Measurements from ENCODE around the gene TPRN. TPM values are rescaled to one million over a fixed set of nuclear protein-coding genes. Genes with fewer than 3 reads are reported as not detected.

TPRN gene
- total RNA-seq, 1 donor from 2014 or later = 3.4 TPM

DNA sequence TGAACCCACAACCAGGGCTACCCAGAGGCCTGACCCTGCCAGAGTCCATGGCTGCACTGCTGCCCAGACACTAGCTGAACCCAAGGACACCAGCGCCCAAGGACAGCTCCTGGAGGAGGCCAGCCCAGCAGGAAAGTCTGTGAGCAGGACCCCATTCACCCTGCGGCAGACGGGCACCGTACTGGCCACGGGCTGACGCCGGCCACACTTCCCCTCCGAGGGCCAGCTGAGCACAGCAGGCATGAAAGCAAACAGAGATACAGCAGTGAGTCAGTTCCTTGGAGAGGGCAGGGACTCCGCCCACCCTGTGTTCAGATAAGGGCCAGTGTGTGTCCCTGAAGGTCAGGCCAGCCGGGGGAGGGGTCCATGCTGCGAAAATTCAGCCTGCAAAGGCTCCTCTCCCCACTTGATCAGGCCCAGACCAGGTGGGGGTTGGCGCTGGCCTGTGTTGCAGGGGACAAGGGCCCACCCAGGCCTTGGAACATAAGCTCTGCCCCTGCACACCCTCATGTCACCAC is 18.3 kb upstream of the TPRN start:
- Histone ChIP-seq H3K79me2 (ENCODE audit: low read depth) (no peaks in the 10 kb centered on the region), H3K4me1 (peaks cover 13% of the 10 kb centered on the region), H3K36me3 (no peaks in the 10 kb centered on the region), H2AFZ (replicated peaks) (no peak overlapping the region), H3K27me3 (peaks cover 25% of the 10 kb centered on the region), H3K27ac (no peak overlapping the region), H4K20me1 (ENCODE audit: low read depth) (peaks cover 7% of the 10 kb centered on the region), H3F3A (ENCODE audit: low read depth) (peaks cover 12% of the 10 kb centered on the region), H3K9ac (no peak overlapping the region), H3K9me3 (ENCODE audit: low read depth) (no peaks in the 10 kb centered on the region), H3K4me2 (no peak overlapping the region), H3K4me3 (no peak overlapping the region)
- TF ChIP-seq EZH2 (IDR thresholded peaks at IDR 0.05) (no peak), EZH2phosphoT487 (IDR thresholded peaks at IDR 0.05) (no peak)
- TF ChIP-seq, protein P1, sequence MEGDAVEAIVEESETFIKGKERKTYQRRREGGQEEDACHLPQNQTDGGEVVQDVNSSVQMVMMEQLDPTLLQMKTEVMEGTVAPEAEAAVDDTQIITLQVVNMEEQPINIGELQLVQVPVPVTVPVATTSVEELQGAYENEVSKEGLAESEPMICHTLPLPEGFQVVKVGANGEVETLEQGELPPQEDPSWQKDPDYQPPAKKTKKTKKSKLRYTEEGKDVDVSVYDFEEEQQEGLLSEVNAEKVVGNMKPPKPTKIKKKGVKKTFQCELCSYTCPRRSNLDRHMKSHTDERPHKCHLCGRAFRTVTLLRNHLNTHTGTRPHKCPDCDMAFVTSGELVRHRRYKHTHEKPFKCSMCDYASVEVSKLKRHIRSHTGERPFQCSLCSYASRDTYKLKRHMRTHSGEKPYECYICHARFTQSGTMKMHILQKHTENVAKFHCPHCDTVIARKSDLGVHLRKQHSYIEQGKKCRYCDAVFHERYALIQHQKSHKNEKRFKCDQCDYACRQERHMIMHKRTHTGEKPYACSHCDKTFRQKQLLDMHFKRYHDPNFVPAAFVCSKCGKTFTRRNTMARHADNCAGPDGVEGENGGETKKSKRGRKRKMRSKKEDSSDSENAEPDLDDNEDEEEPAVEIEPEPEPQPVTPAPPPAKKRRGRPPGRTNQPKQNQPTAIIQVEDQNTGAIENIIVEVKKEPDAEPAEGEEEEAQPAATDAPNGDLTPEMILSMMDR (IDR thresholded peaks at IDR 0.05) = no peak
- no peak overlapping the region for H3K4me3 Mint-ChIP-seq
- H3K36me3 Mint-ChIP-seq = no peaks in the 10 kb centered on the region
- DNase-seq (ENCODE audit: low spot score) = no peak
- H3K27ac Mint-ChIP-seq = no peak overlapping the region
- no peaks in the 10 kb centered on the region for H3K4me1 Mint-ChIP-seq
- H3K27me3 Mint-ChIP-seq (ENCODE audit: insufficient read depth, low read depth) = peaks cover 2% of the 10 kb centered on the region
- no peaks in the 10 kb centered on the region for H3K9me3 Mint-ChIP-seq

DNA sequence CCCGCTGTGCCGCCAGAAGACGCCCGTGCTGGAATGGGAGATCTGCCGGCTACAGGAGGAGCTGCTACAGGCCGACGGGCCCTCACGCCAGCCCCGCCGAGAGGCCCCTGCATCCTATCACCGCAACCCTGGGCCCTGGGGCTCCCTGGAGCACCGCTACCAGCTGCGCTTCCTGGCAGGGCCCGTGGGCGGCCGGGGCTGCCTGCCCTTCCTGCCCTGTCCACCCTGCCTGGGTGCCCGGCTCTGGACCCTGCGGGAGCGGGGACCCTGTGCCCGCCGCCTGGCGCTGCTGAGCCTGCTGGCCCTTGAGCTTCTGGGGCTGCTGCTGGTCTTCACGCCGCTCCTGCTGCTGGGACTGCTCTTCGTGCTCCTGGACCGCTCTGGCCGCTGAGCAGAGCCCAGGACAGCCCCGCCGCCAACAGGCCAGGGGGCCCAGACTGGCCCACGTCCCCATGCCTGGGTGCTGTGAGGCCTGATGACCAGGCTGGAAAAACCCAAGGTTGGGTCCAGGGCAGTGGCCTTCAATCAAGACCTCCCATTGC is 17.7 kb upstream of the TPRN start:
- H3K36me3 ChIP-seq = no peaks in the 10 kb centered on the region
- H3K27me3 Mint-ChIP-seq (ENCODE audit: insufficient read depth, low read depth) = peaks cover 2% of the 10 kb centered on the region
- H3K9me3 Mint-ChIP-seq = no peaks in the 10 kb centered on the region
- no peak overlapping the region for H3K4me3 Mint-ChIP-seq
- peaks cover 25% of the 10 kb centered on the region for H3K27me3 ChIP-seq
- no peak overlapping the region for H3K4me2 ChIP-seq
- no peak for TF ChIP-seq EZH2phosphoT487 (IDR thresholded peaks at IDR 0.05)
- TF ChIP-seq, protein P1 (IDR thresholded peaks at IDR 0.05) = no peak
- no peak for TF ChIP-seq EZH2 (IDR thresholded peaks at IDR 0.05)
- peaks cover 13% of the 10 kb centered on the region for H3K4me1 ChIP-seq
- no peak overlapping the region for H3K27ac ChIP-seq
- no peak overlapping the region for H3K4me3 ChIP-seq
- peaks cover 11% of the 10 kb centered on the region for H3F3A ChIP-seq (ENCODE audit: low read depth)
- H3K9me3 ChIP-seq (ENCODE audit: low read depth) = no peaks in the 10 kb centered on the region
- H3K4me1 Mint-ChIP-seq = no peaks in the 10 kb centered on the region
- H3K36me3 Mint-ChIP-seq = no peaks in the 10 kb centered on the region
- no peak overlapping the region for H3K9ac ChIP-seq
- H3K27ac Mint-ChIP-seq = no peak overlapping the region
- peaks cover 7% of the 10 kb centered on the region for H4K20me1 ChIP-seq (ENCODE audit: low read depth)
- no peaks in the 10 kb centered on the region for H3K79me2 ChIP-seq (ENCODE audit: low read depth)
- H2AFZ ChIP-seq (replicated peaks) = no peak overlapping the region
- no peak for DNase-seq (ENCODE audit: low spot score)

DNA sequence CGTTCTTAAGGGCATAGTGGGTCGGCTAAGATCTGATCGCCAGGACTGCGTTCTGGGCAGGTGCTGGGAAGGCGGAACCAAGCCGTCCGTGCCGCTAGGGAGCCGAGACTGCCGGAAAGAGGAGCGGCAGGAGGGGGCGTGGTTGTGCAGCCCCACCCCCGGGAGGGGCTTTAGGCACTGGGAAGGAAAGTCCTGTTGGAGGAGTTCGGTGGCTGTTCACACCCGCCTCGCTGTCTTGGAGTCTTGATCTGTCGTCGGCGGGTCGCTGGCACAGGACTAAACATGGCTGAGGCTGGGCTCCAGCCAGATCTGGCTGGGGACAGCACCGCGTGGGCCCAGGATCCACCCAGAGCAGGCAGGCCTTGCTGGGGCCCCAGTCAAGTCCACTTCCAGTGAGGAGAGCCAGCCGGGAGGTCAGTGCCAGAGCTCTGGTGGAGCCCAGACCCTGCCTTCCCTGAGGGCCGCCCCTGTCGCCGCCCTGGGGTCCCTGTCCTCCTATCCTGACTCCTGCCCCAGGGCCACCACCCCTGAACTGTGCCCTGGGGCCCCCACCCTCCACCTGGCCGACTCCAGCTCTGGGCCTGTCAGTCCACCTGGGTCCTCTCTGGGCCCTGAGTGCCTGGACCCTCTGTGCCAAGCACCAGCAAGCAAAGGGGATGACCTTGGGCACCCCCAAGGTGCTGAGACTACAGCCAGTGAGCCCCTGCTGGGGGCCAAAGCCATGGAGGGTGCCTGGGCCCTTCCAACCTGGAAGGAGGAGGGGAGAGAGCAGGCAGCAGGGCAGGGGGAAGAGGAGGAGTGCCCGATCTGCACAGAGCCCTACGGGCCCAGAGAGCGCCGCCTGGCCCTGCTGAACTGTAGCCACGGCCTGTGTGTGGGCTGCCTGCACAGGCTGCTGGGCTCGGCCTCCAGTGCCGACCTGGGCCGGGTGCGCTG is 17.0 kb upstream of the TPRN start:
- peaks cover 18% of the 10 kb centered on the region for H3K27me3 ChIP-seq
- no peak overlapping the region for H3K9ac ChIP-seq
- no peak overlapping the region for H3K27ac ChIP-seq
- peaks cover 4% of the 10 kb centered on the region for H3F3A ChIP-seq (ENCODE audit: low read depth)
- Mint-ChIP-seq H3K4me3 (peak overlapping the region; percentile 60), H3K36me3 (peaks cover 3% of the 10 kb centered on the region), H3K9me3 (no peaks in the 10 kb centered on the region), H3K27ac (no peak overlapping the region), H3K4me1 (no peaks in the 10 kb centered on the region), H3K27me3 (ENCODE audit: insufficient read depth, low read depth) (peaks cover 2% of the 10 kb centered on the region)
- H4K20me1 ChIP-seq (ENCODE audit: low read depth) = peaks cover 7% of the 10 kb centered on the region
- H3K4me1 ChIP-seq = peaks cover 7% of the 10 kb centered on the region
- DNase-seq (ENCODE audit: low spot score) = peak; percentile 60
- H3K4me3 ChIP-seq = no peak overlapping the region
- H3K9me3 ChIP-seq (ENCODE audit: low read depth) = no peaks in the 10 kb centered on the region
- no peak overlapping the region for H3K4me2 ChIP-seq
- no peak for TF ChIP-seq EZH2 (IDR thresholded peaks at IDR 0.05)
- TF ChIP-seq EZH2phosphoT487 (IDR thresholded peaks at IDR 0.05) = no peak
- TF ChIP-seq, protein P1 (IDR thresholded peaks at IDR 0.05) = no peak
- no peaks in the 10 kb centered on the region for H3K36me3 ChIP-seq
- no peaks in the 10 kb centered on the region for H3K79me2 ChIP-seq (ENCODE audit: low read depth)
- no peak overlapping the region for H2AFZ ChIP-seq (replicated peaks)

Data from neural progenitor cell (in vitro differentiated cells).